WTC11 (cell line): Measurements from ENCODE around the gene NLRP8. TPM values are rescaled to one million over a fixed set of nuclear protein-coding genes. Genes with fewer than 3 reads are reported as not detected.
"Not testable (repeated sequence)": the region's sequence is repeated elsewhere in the genome, so short reads cannot be mapped to it uniquely, and the experiment has no call there.

Experiments
- ATAC-seq: fragments of 200-7000 bp; cut with Tn5 transposase; 2 replicates; pipeline ENCODE4 v1.10.0; 2021; ENCODE audit warnings: mild to moderate bottlenecking, moderate library complexity
- CTCF ChIA-PET: fragments of 300-600 bp; sonication (Branson Sonifier 250); formaldehyde crosslinking; loops from one replicate; lab custom pipeline; 2021; ENCODE audit warnings: antibody characterized with exemption; lab: Charles Lee
- POLR2A ChIA-PET: fragments of 350-600 bp; sonication (Branson Sonifier 250); formaldehyde crosslinking; loops from one replicate; lab custom pipeline; 2021; ENCODE audit warnings: antibody characterized with exemption; lab: Charles Lee
- DNase-seq: peaks from one replicate; pipeline ENCODE4 v3.0.0; 2021; ENCODE audit warnings: low spot score
- H3K27ac Mint-ChIP-seq: 2 replicates; pipeline ENCODE4 v1.8.0; 2021; ENCODE audit warnings: mixed read lengths
- H3K27me3 Mint-ChIP-seq: 2 replicates; pipeline ENCODE4 v1.8.0; 2021; ENCODE audit warnings: low read depth, mild to moderate bottlenecking, moderate library complexity, mixed read lengths
- H3K36me3 Mint-ChIP-seq: 2 replicates; pipeline ENCODE4 v1.8.0; 2021; ENCODE audit warnings: mixed read lengths
- H3K4me1 Mint-ChIP-seq: 2 replicates; pipeline ENCODE4 v1.8.0; 2022; ENCODE audit warnings: mixed read lengths
- H3K4me3 Mint-ChIP-seq: 2 replicates; pipeline ENCODE4 v1.8.0; 2021; ENCODE audit warnings: mild to moderate bottlenecking, moderate library complexity, mixed read lengths
- H3K9me3 Mint-ChIP-seq: 2 replicates; pipeline ENCODE4 v1.8.0; 2021; ENCODE audit warnings: mixed read lengths
- ELF4 ChIP-seq: sonication (generic); formaldehyde crosslinking; IDR thresholded peaks from 2 replicates; pipeline ENCODE4 v1.8.1; 2022; ENCODE audit warnings: low read depth, mild to moderate bottlenecking, moderate library complexity, missing genetic modification reagents
- EMX1 ChIP-seq: fragments of 250-450 bp; sonication (Bioruptor Pico); IDR thresholded peaks from 2 replicates; pipeline ENCODE4 v1.8.0; 2021; ENCODE audit warnings: mild to moderate bottlenecking
- HMGA2 ChIP-seq: fragments of 250-450 bp; sonication (Bioruptor Pico); IDR thresholded peaks from 2 replicates; pipeline ENCODE4 v1.4.0; 2021; ENCODE audit warnings: mild to moderate bottlenecking, moderate library complexity
- JAZF1 ChIP-seq: fragments of 250-450 bp; sonication (Bioruptor Pico); IDR thresholded peaks from 2 replicates; pipeline ENCODE4 v1.9.0; 2021; ENCODE audit warnings: moderate library complexity, mild to moderate bottlenecking, inconsistent platforms
- MYBL2 ChIP-seq: sonication (generic); formaldehyde crosslinking; IDR thresholded peaks from 2 replicates; pipeline ENCODE4 v1.8.1; 2023; ENCODE audit warnings: mild to moderate bottlenecking, moderate library complexity, missing genetic modification reagents
- NFATC4 ChIP-seq: fragments of 250-450 bp; sonication (Bioruptor Pico); IDR thresholded peaks from 2 replicates; pipeline ENCODE4 v1.9.0; 2021; ENCODE audit warnings: mild to moderate bottlenecking
- NR2C2 ChIP-seq: sonication (generic); formaldehyde crosslinking; IDR thresholded peaks from 2 replicates; pipeline ENCODE4 v1.8.0; 2022; ENCODE audit warnings: mild to moderate bottlenecking, missing genetic modification reagents
- OVOL2 ChIP-seq: fragments of 250-450 bp; sonication (Bioruptor Pico); IDR thresholded peaks from 2 replicates; pipeline ENCODE4 v1.9.0; 2021; ENCODE audit warnings: mild to moderate bottlenecking, borderline replicate concordance
- SMAD4 ChIP-seq: sonication (generic); formaldehyde crosslinking; IDR thresholded peaks from 2 replicates; pipeline ENCODE4 v1.8.0; 2022; ENCODE audit warnings: mild to moderate bottlenecking, missing genetic modification reagents
- SP1 ChIP-seq: sonication (generic); formaldehyde crosslinking; conservative IDR thresholded peaks from 2 replicates; pipeline ENCODE4 v1.8.1; 2022; ENCODE audit warnings: missing genetic modification reagents
- ZNF232 ChIP-seq: sonication (generic); formaldehyde crosslinking; IDR thresholded peaks from 2 replicates; pipeline ENCODE4 v1.8.0; 2022; ENCODE audit warnings: mild to moderate bottlenecking, missing genetic modification reagents
- ZNF317 ChIP-seq: sonication (generic); formaldehyde crosslinking; IDR thresholded peaks from 2 replicates; pipeline ENCODE4 v1.8.1; 2023; ENCODE audit warnings: low read depth, mild to moderate bottlenecking, moderate library complexity, missing genetic modification reagents, borderline replicate concordance
- ZNF396 ChIP-seq: fragments of 250-450 bp; sonication (Bioruptor Pico); IDR thresholded peaks from 2 replicates; pipeline ENCODE4 v1.8.0; 2021; ENCODE audit warnings: mild to moderate bottlenecking, moderate library complexity, borderline replicate concordance
- total RNA-seq: library from RNA; stranded (reverse); gene quantifications from 3 replicates; pipeline ENCODE4 v1.2.3, GENCODE V29; 2021
- TF ChIP-seq, protein P1 (sequence below): fragments of 250-450 bp; sonication (Bioruptor Pico); IDR thresholded peaks from 2 replicates; pipeline ENCODE4 v1.9.0; 2021; ENCODE audit warnings: mild to moderate bottlenecking
- TF ChIP-seq, protein P2 (sequence below): sonication (generic); formaldehyde crosslinking; IDR thresholded peaks from 2 replicates; pipeline ENCODE4 v1.8.1; 2023; ENCODE audit warnings: mild to moderate bottlenecking, missing genetic modification reagents
- TF ChIP-seq, protein P3 (sequence below): fragments of 250-450 bp; sonication (Bioruptor Pico); conservative IDR thresholded peaks from 2 replicates; pipeline ENCODE4 v1.9.0; 2021; ENCODE audit warnings: mild to moderate bottlenecking
- TF ChIP-seq, protein P4 (sequence below): sonication (generic); formaldehyde crosslinking; conservative IDR thresholded peaks from 2 replicates; pipeline ENCODE4 v1.8.1; 2022; ENCODE audit warnings: mild to moderate bottlenecking, missing genetic modification reagents

NLRP8 gene
- total RNA-seq, 1 experiment from 2014 or later, result not detected

DNA sequence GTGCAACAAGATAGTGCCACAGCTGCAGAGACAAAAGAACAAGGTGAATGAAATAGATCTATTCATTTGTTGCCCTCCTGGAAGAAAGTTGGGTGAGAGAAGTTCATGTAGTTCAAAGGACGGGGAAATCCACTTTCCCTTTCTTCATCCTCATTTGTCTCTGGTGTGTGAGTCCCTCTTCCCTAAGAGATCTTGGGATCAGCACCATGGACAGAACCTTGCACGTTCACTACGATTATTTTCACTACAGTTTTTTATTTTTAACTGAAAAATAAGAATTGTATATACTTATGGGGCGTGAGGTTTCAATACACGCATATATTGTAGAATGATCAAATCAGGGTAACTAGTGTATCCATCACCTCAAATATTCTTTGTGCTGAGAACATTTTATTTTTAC, 68.1 kb downstream of the NLRP8 start:
- ATAC-seq, result no peak
- Mint-ChIP-seq H3K27ac (no peak overlapping the region), H3K36me3 (peaks cover 66% of the 10 kb centered on the region), H3K4me1 (no peaks in the 10 kb centered on the region), H3K9me3 (peaks cover 85% of the 10 kb centered on the region), H3K27me3 (peaks cover 18% of the 10 kb centered on the region; the same call in 1 of the 2 replicates), H3K4me3 (no peak overlapping the region)
- ChIA-PET CTCF (no interaction called here), POLR2A (no interaction called here)
- DNase-seq, result no peak
- no peak for TF ChIP-seq ELF4 (CRISPR knock-in tag)
- TF ChIP-seq, protein P1, sequence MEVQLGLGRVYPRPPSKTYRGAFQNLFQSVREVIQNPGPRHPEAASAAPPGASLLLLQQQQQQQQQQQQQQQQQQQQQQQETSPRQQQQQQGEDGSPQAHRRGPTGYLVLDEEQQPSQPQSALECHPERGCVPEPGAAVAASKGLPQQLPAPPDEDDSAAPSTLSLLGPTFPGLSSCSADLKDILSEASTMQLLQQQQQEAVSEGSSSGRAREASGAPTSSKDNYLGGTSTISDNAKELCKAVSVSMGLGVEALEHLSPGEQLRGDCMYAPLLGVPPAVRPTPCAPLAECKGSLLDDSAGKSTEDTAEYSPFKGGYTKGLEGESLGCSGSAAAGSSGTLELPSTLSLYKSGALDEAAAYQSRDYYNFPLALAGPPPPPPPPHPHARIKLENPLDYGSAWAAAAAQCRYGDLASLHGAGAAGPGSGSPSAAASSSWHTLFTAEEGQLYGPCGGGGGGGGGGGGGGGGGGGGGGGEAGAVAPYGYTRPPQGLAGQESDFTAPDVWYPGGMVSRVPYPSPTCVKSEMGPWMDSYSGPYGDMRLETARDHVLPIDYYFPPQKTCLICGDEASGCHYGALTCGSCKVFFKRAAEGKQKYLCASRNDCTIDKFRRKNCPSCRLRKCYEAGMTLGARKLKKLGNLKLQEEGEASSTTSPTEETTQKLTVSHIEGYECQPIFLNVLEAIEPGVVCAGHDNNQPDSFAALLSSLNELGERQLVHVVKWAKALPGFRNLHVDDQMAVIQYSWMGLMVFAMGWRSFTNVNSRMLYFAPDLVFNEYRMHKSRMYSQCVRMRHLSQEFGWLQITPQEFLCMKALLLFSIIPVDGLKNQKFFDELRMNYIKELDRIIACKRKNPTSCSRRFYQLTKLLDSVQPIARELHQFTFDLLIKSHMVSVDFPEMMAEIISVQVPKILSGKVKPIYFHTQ, result no peak
- no peak for TF ChIP-seq ZNF232 (CRISPR knock-in tag)
- TF ChIP-seq EMX1, result no peak
- TF ChIP-seq, protein P2, sequence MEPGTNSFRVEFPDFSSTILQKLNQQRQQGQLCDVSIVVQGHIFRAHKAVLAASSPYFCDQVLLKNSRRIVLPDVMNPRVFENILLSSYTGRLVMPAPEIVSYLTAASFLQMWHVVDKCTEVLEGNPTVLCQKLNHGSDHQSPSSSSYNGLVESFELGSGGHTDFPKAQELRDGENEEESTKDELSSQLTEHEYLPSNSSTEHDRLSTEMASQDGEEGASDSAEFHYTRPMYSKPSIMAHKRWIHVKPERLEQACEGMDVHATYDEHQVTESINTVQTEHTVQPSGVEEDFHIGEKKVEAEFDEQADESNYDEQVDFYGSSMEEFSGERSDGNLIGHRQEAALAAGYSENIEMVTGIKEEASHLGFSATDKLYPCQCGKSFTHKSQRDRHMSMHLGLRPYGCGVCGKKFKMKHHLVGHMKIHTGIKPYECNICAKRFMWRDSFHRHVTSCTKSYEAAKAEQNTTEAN (CRISPR knock-in tag), result no peak
- TF ChIP-seq ZNF317 (CRISPR knock-in tag), result no peak
- TF ChIP-seq HMGA2 (CRISPR knock-in tag), result no peak
- TF ChIP-seq, protein P3, sequence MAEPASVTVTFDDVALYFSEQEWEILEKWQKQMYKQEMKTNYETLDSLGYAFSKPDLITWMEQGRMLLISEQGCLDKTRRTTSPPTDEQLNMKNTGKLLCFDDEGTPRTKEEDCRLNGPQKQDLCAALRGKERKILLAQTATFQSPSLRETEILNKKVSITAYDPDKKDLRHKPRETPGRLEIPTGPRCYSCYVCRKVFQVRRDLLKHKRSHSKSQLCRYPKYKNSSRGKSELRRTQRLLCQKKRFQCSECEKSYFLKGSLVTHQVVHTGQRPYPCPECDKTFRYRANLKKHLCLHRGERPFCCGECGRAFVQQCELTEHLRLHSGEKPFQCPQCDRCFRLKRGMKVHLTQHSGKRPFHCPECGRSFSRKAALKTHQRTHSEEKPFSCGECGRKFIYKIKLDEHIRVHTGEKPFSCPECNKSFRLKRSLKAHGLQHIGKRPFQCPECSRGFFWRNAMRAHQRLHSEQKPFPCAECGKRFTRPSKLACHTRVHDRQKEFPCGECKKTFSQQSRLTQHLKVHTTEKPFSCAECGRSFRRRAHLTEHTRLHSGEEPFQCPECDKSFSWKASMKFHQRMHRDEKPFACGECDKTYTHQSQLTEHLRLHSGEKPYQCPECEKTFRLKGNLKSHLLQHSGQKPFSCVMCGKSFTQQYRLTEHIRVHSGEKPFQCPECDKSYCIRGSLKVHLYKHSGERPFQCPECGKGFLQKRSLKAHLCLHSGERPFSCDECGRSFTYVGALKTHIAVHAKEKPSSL (CRISPR knock-in tag), result no peak
- no peak for TF ChIP-seq SMAD4 (CRISPR knock-in tag)
- no peak for TF ChIP-seq OVOL2
- TF ChIP-seq SP1 (CRISPR knock-in tag), result no peak
- TF ChIP-seq MYBL2 (CRISPR knock-in tag), result no peak
- TF ChIP-seq NFATC4 (CRISPR knock-in tag), result no peak
- no peak for TF ChIP-seq NR2C2 (CRISPR knock-in tag)
- TF ChIP-seq ZNF396, result no peak
- no peak for TF ChIP-seq JAZF1 (CRISPR knock-in tag)
- TF ChIP-seq, protein P4, sequence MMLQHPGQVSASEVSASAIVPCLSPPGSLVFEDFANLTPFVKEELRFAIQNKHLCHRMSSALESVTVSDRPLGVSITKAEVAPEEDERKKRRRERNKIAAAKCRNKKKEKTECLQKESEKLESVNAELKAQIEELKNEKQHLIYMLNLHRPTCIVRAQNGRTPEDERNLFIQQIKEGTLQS (CRISPR knock-in tag), result no peak

DNA sequence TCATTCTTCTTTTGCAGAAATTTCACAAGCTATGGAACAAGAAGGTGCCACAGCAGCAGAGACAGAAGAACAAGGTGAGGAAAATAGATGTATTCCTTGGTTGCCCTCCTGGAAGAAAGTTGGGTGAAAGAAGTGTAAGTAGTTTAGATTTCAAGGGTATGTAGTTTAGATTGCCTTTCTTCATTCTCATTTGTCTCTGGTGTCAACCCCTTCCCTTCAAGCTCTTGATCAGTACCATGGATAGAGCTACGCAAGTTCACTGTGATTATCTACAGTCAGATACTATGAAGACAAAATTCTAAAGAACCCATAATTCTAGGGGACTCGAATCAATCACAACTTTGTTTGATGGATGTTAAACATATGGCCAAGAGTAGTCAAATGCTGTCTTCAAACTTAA, 71.7 kb downstream of the NLRP8 start:
- Mint-ChIP-seq H3K27me3 (peaks cover 16% of the 10 kb centered on the region), H3K36me3 (peaks cover 70% of the 10 kb centered on the region), H3K9me3 (peaks cover 83% of the 10 kb centered on the region)
- POLR2A ChIA-PET, H3K4me1 Mint-ChIP-seq, H3K4me3 Mint-ChIP-seq, DNase-seq, CTCF ChIA-PET, H3K27ac Mint-ChIP-seq, ATAC-seq: not testable (repeated sequence)

DNA sequence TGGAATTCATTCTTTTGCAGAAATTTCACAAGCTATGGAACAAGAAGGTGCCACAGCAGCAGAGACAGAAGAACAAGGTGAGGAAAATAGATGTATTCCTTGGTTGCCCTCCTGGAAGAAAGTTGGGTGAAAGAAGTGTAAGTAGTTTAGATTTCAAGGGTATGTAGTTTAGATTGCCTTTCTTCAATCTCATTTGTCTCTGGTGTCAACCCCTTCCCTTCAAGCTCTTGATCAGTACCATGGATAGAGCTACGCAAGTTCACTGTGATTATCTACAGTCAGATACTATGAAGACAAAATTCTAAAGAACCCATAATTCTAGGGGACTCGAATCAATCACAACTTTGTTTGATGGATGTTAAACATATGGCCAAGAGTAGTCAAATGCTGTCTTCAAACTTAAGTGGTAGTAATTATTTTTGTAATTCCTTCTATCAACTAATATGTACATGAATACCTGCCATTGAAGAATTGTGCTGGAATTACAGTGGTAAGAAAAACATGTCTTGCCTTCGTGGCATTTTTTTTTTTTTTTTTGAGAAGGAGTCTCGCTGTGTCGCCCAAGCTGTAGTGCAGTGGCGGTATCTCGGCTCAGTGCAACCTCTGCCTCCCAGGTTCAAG, 72.8 kb downstream of the NLRP8 start:
- H3K4me1 Mint-ChIP-seq, ATAC-seq, CTCF ChIA-PET, H3K4me3 Mint-ChIP-seq, POLR2A ChIA-PET, DNase-seq, H3K27ac Mint-ChIP-seq: not testable (repeated sequence)
- H3K9me3 Mint-ChIP-seq, result peaks cover 82% of the 10 kb centered on the region
- peaks cover 19% of the 10 kb centered on the region for H3K27me3 Mint-ChIP-seq
- H3K36me3 Mint-ChIP-seq, result peaks cover 68% of the 10 kb centered on the region
